ENCODE measurements around the gene KRTAP10-2.

Gene KRTAP10-2

GRCh38 chr21:44530221-44530902, 20.9 kb downstream of the KRTAP10-2 start:
- no peak for DNase-seq (ENCODE audit: low read depth)
- no peak overlapping the region for H3K4me3 ChIP-seq (ENCODE audit: low read depth, low read length)
- TF ChIP-seq CTCF (IDR thresholded peaks at IDR 0.05; ENCODE audit: low read depth, low read length, missing control alignments) = no peak

- no peak for DNase-seq (ENCODE audit: low read depth)
- H3K4me3 ChIP-seq (ENCODE audit: low read depth, low read length) = no peak overlapping the region
- no peak for TF ChIP-seq CTCF (IDR thresholded peaks at IDR 0.05; ENCODE audit: low read depth, low read length, missing control alignments)
Measured at GRCh38 chr21:44529503-44530125, 21.7 kb downstream of the KRTAP10-2 start.

- no peak overlapping the region for H3K4me3 ChIP-seq (ENCODE audit: low read depth, low read length)
- no peak for TF ChIP-seq CTCF (IDR thresholded peaks at IDR 0.05; ENCODE audit: low read depth, low read length, missing control alignments)
- DNase-seq (ENCODE audit: low read depth) = no peak
Measured at GRCh38 chr21:44529011-44529421, 22.3 kb downstream of the KRTAP10-2 start.

GRCh38 chr21:44528634-44528995, 22.7 kb downstream of the KRTAP10-2 start:
- TF ChIP-seq CTCF (IDR thresholded peaks at IDR 0.05; ENCODE audit: low read depth, low read length, missing control alignments) = no peak

GRCh38 chr21:44527983-44528633, 23.2 kb downstream of the KRTAP10-2 start:
- no peak overlapping the region for H3K4me3 ChIP-seq (ENCODE audit: low read depth, low read length)
- no peak for DNase-seq (ENCODE audit: low read depth)
- TF ChIP-seq CTCF (IDR thresholded peaks at IDR 0.05; ENCODE audit: low read depth, low read length, missing control alignments) = no peak

More at GRCh38 chr21:44528634-44528995, 22.7 kb downstream of the KRTAP10-2 start:
- no peak for DNase-seq (ENCODE audit: low read depth)
- no peak overlapping the region for H3K4me3 ChIP-seq (ENCODE audit: low read depth, low read length)

DNA sequence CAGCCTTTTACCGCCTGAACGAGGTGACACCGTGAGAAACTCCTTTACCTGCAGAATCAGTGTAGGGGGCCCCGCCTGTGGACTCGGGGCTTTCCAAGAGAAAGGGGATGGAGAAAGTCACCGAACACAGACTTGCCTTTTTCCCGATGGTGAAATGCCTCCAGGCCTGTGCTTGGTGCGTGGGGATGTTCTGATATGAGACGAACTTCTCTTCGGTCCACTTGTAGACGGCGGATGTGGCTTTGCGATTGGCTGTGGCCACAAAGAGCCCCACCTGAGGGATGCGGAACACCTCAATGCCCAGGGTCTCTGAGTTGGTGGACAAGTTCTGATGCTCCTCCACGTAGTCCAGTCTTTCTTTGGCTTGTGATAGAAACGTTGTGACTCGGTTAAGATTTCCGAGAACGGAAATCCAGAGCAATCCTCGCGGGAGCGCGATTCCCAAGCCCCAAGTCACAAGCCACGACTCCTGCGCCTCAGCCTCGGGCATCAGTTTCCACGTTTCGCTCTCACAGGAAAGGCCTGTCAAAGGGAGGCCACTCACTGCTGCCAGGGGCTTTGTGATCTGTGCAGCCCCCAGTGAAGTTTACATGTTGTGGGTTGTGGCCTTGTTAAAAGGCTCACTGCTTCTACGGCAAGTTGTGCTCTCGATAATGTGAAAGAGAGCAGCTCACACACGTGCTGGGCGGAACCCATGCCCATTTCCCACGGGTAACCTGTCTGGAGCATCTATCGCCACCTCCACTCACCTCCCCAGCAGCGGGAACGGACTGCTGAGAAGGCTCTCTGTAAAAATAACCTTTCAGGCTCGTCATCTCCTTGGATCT, 23.9 kb downstream of the KRTAP10-2 start:
- DNase-seq (ENCODE audit: low read depth) = no peak
- no peak overlapping the region for H3K4me3 ChIP-seq (ENCODE audit: low read depth, low read length)
- TF ChIP-seq CTCF (IDR thresholded peaks at IDR 0.05; ENCODE audit: low read depth, low read length, missing control alignments) = no peak
